ENCODE data around the gene PUM1.

PUM1 gene

GRCh38 chr1:31006747-31007146 lies 58.8 kb downstream of the PUM1 start:
- TF ChIP-seq SIN3A (IDR thresholded peaks at IDR 0.05; ENCODE audit: borderline replicate concordance, insufficient read depth, low read length) (no peak), POLR2AphosphoS5 (IDR thresholded peaks at IDR 0.05; ENCODE audit: low read depth, low read length) (no peak), REST (IDR thresholded peaks at IDR 0.05; ENCODE audit: insufficient read depth in 1 of 2, low read depth in 2 of 2, low read length in 2 of 2) (no peak), TAF1 (IDR thresholded peaks at IDR 0.05; ENCODE audit: borderline replicate concordance, insufficient read depth, low read length) (no peak), FOXP2 (optimal IDR thresholded peaks at IDR 0.05; ENCODE audit: borderline replicate concordance, extremely low read depth, extremely low read length, insufficient read depth) (no peak)

- TF ChIP-seq TAF1 (IDR thresholded peaks at IDR 0.05; ENCODE audit: borderline replicate concordance, insufficient read depth, low read length) (no peak), REST (IDR thresholded peaks at IDR 0.05; ENCODE audit: insufficient read depth in 1 of 2, low read depth in 2 of 2, low read length in 2 of 2) (no peak), SIN3A (IDR thresholded peaks at IDR 0.05; ENCODE audit: borderline replicate concordance, insufficient read depth, low read length) (no peak), FOXP2 (optimal IDR thresholded peaks at IDR 0.05; ENCODE audit: borderline replicate concordance, extremely low read depth, extremely low read length, insufficient read depth) (no peak), POLR2AphosphoS5 (IDR thresholded peaks at IDR 0.05; ENCODE audit: low read depth, low read length) (no peak)
Observed at GRCh38 chr1:31005617-31006166, 59.8 kb downstream of the PUM1 start.

- TF ChIP-seq POLR2AphosphoS5 (IDR thresholded peaks at IDR 0.05; ENCODE audit: low read depth, low read length) (no peak), FOXP2 (optimal IDR thresholded peaks at IDR 0.05; ENCODE audit: borderline replicate concordance, extremely low read depth, extremely low read length, insufficient read depth) (no peak), SIN3A (IDR thresholded peaks at IDR 0.05; ENCODE audit: borderline replicate concordance, insufficient read depth, low read length) (no peak), TAF1 (IDR thresholded peaks at IDR 0.05; ENCODE audit: borderline replicate concordance, insufficient read depth, low read length) (no peak), REST (IDR thresholded peaks at IDR 0.05; ENCODE audit: insufficient read depth in 1 of 2, low read depth in 2 of 2, low read length in 2 of 2) (no peak)
Observed at GRCh38 chr1:31005198-31005597, 60.3 kb downstream of the PUM1 start.

- no peak for TF ChIP-seq FOXP2 (optimal IDR thresholded peaks at IDR 0.05; ENCODE audit: borderline replicate concordance, extremely low read depth, extremely low read length, insufficient read depth)
- TF ChIP-seq SIN3A (IDR thresholded peaks at IDR 0.05; ENCODE audit: borderline replicate concordance, insufficient read depth, low read length) = no peak
- no peak for TF ChIP-seq REST (IDR thresholded peaks at IDR 0.05; ENCODE audit: insufficient read depth in 1 of 2, low read depth in 2 of 2, low read length in 2 of 2)
- TF ChIP-seq POLR2AphosphoS5 (IDR thresholded peaks at IDR 0.05; ENCODE audit: low read depth, low read length) = no peak
- TF ChIP-seq TAF1 (IDR thresholded peaks at IDR 0.05; ENCODE audit: borderline replicate concordance, insufficient read depth, low read length) = no peak
Observed at GRCh38 chr1:31004231-31004621, 61.3 kb downstream of the PUM1 start.

Measured in PFSK-1 (cell line).